IMR-90 (cell line): ENCODE measurements around the gene AP2M1. TPM values are rescaled to one million over a fixed set of nuclear protein-coding genes. Genes with fewer than 3 reads are reported as not detected.

Source experiments
- ATAC-seq: fragments of 200-7000 bp; cut with Tn5 transposase; 2 replicates; pipeline ENCODE4 v1.9.1; 2020; ENCODE audit warnings: low read depth, mild to moderate bottlenecking, moderate library complexity
- BruUV-seq: library from RNA; stranded (reverse); fragments of 400-500 nt; replicated peaks from 2 replicates; lab custom pipeline; 2021; lab: Mats Ljungman, UMichigan
- CTCF ChIA-PET: fragments of 300-600 bp; formaldehyde crosslinking; extraction: SDS; loops from one replicate; lab custom pipeline; 2021; ENCODE audit warnings: antibody characterized with exemption; lab: Yijun Ruan, JAX
- POLR2A ChIA-PET: fragments of 300-600 bp; sonication (Branson Sonifier 250); formaldehyde crosslinking; loops from one replicate; lab custom pipeline; 2022; ENCODE audit warnings: antibody characterized with exemption; ENCODE audit not compliant: unreplicated experiment; lab: Charles Lee
- DNase-seq: peaks from one replicate; pipeline ENCODE4 v3.0.0; 2013
- H2AFZ ChIP-seq: replicated peaks from 2 replicates; pipeline ENCODE3; 2013; ENCODE audit warnings: low read length, mild to moderate bottlenecking; ENCODE audit not compliant: poor library complexity
- H2AK5ac ChIP-seq: 2 replicates; pipeline ENCODE4 v1.6.1; 2013; ENCODE audit warnings: low read depth, low read length, inconsistent platforms
- H2AK9ac ChIP-seq: replicated peaks from 2 replicates; pipeline ENCODE3; 2013; ENCODE audit warnings: mild to moderate bottlenecking, low read depth, low read length, moderate library complexity; ENCODE audit not compliant: poor library complexity
- H2BK120ac ChIP-seq: 2 replicates; pipeline ENCODE4 v1.6.1; 2013; ENCODE audit warnings: low read depth, low read length, inconsistent platforms
- H2BK15ac ChIP-seq: 3 replicates; pipeline ENCODE4 v1.6.1; 2013; ENCODE audit warnings: low read depth, low read length, inconsistent platforms
- H2BK20ac ChIP-seq: 2 replicates; pipeline ENCODE4 v1.6.1; 2013; ENCODE audit warnings: low read depth, mild to moderate bottlenecking, inconsistent platforms, low read length, moderate library complexity
- H2BK5ac ChIP-seq: 2 replicates; pipeline ENCODE4 v1.6.1; 2013; ENCODE audit warnings: mild to moderate bottlenecking, low read depth, low read length, inconsistent platforms; ENCODE audit not compliant: poor library complexity, severe bottlenecking
- H3K14ac ChIP-seq: replicated peaks from 2 replicates; pipeline ENCODE4 v1.6.1; 2013; ENCODE audit warnings: low read depth, low read length, inconsistent platforms
- H3K18ac ChIP-seq: 2 replicates; pipeline ENCODE4 v1.6.1; 2013; ENCODE audit warnings: low read depth, low read length, control low read depth
- H3K23ac ChIP-seq: 2 replicates; pipeline ENCODE4 v1.6.1; 2013; ENCODE audit warnings: low read depth, low read length, inconsistent platforms
- H3K27ac ChIP-seq: 2 replicates; pipeline ENCODE4 v1.5.1; 2013; ENCODE audit warnings: mild to moderate bottlenecking, control low read depth, low read length; ENCODE audit not compliant: insufficient read depth
- H3K27me3 ChIP-seq: 2 replicates; pipeline ENCODE4 v1.6.1; 2013; ENCODE audit warnings: low read length; ENCODE audit not compliant: control insufficient read depth, insufficient read depth
- H3K36me3 ChIP-seq: 2 replicates; pipeline ENCODE4 v1.6.1; 2013; ENCODE audit warnings: low read length, mixed read lengths; ENCODE audit not compliant: control insufficient read depth, insufficient read depth
- H3K4ac ChIP-seq: 2 replicates; pipeline ENCODE4 v1.6.1; 2013; ENCODE audit warnings: low read depth, low read length, inconsistent platforms
- H3K4me1 ChIP-seq: 2 replicates; pipeline ENCODE4 v1.6.1; 2013; ENCODE audit warnings: low read length, mixed read lengths; ENCODE audit not compliant: control insufficient read depth, insufficient read depth
- H3K4me2 ChIP-seq: 2 replicates; pipeline ENCODE4 v1.6.1; 2013; ENCODE audit warnings: low read depth, mild to moderate bottlenecking, control low read depth, low read length, moderate library complexity
- H3K4me3 ChIP-seq: 2 replicates; pipeline ENCODE4 v1.5.1; 2013; ENCODE audit warnings: low read depth, mild to moderate bottlenecking, control low read depth, low read length, moderate library complexity; ENCODE audit not compliant: insufficient read depth
- H3K56ac ChIP-seq: 2 replicates; pipeline ENCODE4 v1.6.1; 2013; ENCODE audit warnings: low read length, inconsistent platforms; ENCODE audit not compliant: insufficient read depth; ENCODE audit errors: extremely low read depth
- H3K79me1 ChIP-seq, 2 experiments: 2 replicates each; pipeline ENCODE4 v1.6.1; 2013; ENCODE audit warnings: low read length in 2 of 2, inconsistent platforms in 1 of 2, low read depth in 1 of 2
- H3K9ac ChIP-seq: 2 replicates; pipeline ENCODE4 v1.6.1; 2013; ENCODE audit warnings: low read depth, low read length, control low read depth
- H3K9me1 ChIP-seq: 2 replicates; pipeline ENCODE4 v1.6.1; 2013; ENCODE audit warnings: low read length, inconsistent platforms; ENCODE audit not compliant: insufficient read depth
- H3K9me3 ChIP-seq: 2 replicates; pipeline ENCODE4 v1.6.1; 2013; ENCODE audit warnings: low read length; ENCODE audit not compliant: control insufficient read depth, insufficient read depth
- H4K20me1 ChIP-seq: 2 replicates; pipeline ENCODE4 v1.6.1; 2013; ENCODE audit warnings: low read length, inconsistent platforms; ENCODE audit not compliant: insufficient read depth
- H4K5ac ChIP-seq: 2 replicates; pipeline ENCODE4 v1.6.1; 2013; ENCODE audit warnings: mild to moderate bottlenecking, low read depth, low read length, control low read depth
- H4K8ac ChIP-seq, 2 experiments: 2 replicates each; pipeline ENCODE4 v1.6.1; 2013; ENCODE audit warnings: low read depth in 2 of 2, low read length in 2 of 2, control low read depth in 1 of 2, inconsistent platforms in 1 of 2
- H4K91ac ChIP-seq: 2 replicates; pipeline ENCODE4 v1.6.1; 2013; ENCODE audit warnings: low read depth, low read length, inconsistent platforms; ENCODE audit not compliant: insufficient read depth
- MXI1 ChIP-seq: IDR thresholded peaks from 2 replicates; pipeline ENCODE4 v1.6.1; 2012; ENCODE audit warnings: low read depth, mild to moderate bottlenecking, low read length, moderate library complexity, borderline replicate concordance
- POLR2A ChIP-seq: IDR thresholded peaks from 2 replicates; pipeline ENCODE4 v1.6.1; 2012; ENCODE audit warnings: mild to moderate bottlenecking, low read depth, low read length
- RAD21 ChIP-seq: IDR thresholded peaks from 2 replicates; pipeline ENCODE4 v1.6.1; 2012; ENCODE audit warnings: low read length, improper control_type of control experiment
- WGBS, 2 experiments: methylation state at CpG; one replicate each; pipeline versions ENCODE4 v1.1.5 to v1.1.7; 2013; ENCODE audit warnings: missing lambda C conversion rate in 2 of 2; ENCODE audit not compliant: insufficient read length in 1 of 2; ENCODE audit errors: extremely low coverage in 2 of 2; 5-methylcytosine and 5-hydroxymethylcytosine counted together
- dilution Hi-C: fragments of 300-500 bp; cut with HindIII; formaldehyde crosslinking; loops from one replicate; pipeline ENCODE4 v1.14.3; 2018; ENCODE audit warnings: low sequenced_read_pairs; ENCODE audit not compliant: unreplicated experiment
- in situ Hi-C: fragments of 300-500 bp; cut with MboI; formaldehyde crosslinking; loops from 3 replicates; pipeline ENCODE4 v1.14.3; 2019; ENCODE audit warnings: low sequenced_read_pairs, inconsistent platforms, mixed read lengths
- intact Hi-C: fragments of 100-400 bp; cut with micrococcal nuclease; formaldehyde crosslinking; loops from 2 replicates; pipeline ENCODE4 v1.10.0; 2022
- polyA plus RNA-seq, 3 experiments: library from polyadenylated mRNA; depleted of rRNA; stranded (reverse); fragments of >200 nt; gene quantifications; 2 replicates each; pipeline ENCODE4 v1.2.3, GENCODE V29; 2012; ENCODE audit warnings: low replicate concordance in 1 of 3
- total RNA-seq: library from RNA; depleted of rRNA; stranded (reverse); fragments of >200 nt; gene quantifications from 2 replicates; pipeline ENCODE4 v1.2.3, GENCODE V29; 2012

Gene AP2M1
- total and polyA plus RNA-seq, 2 of the 4 experiments (the other 2 are of a cell fraction), result 876 to 1,065 TPM

DNA sequence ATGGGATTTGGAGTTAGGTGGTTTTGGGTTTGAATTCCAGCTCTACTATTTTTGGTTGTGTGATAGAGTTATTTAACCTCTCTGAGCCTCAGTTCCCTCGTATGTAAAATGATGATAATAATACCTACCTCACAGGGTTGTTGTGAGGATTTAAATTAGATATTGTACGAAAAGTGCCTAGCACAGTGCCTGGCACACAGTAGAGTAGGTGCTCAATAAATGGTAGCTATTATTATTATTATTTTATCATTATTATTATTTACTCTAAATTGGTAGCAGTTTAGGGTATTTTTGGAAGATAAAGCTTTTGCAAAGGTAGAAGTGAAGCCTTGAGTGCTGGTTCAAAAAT lies 1.3 kb upstream of the AP2M1 start:
- in situ Hi-C loops (no loop called here), intact Hi-C loops (no loop called here), dilution Hi-C loops (no loop called here)
- Histone ChIP-seq H3K14ac (no peak overlapping the region), H3K9me3 (no peaks in the 10 kb centered on the region), H4K91ac (no peak overlapping the region), H4K5ac (no peak overlapping the region), H3K79me1 (peaks cover 15 to 58% of the 10 kb centered on the region in 2 experiments), H2BK120ac (no peak overlapping the region), H3K9me1 (peaks cover 26% of the 10 kb centered on the region), H3K23ac (no peak overlapping the region), H2AFZ (no peak overlapping the region), H2BK20ac (no peak overlapping the region), H3K4me1 (peaks cover 23% of the 10 kb centered on the region), H3K9ac (no peak overlapping the region), H3K4me3 (no peak overlapping the region), H3K4ac (no peak overlapping the region), H3K56ac (no peak overlapping the region), H2BK15ac (no peak overlapping the region), H2BK5ac (no peak overlapping the region), H2AK5ac (no peak overlapping the region), H4K8ac (no peak overlapping the region), H4K20me1 (peaks cover 39% of the 10 kb centered on the region), H3K27me3 (no peaks in the 10 kb centered on the region), H3K36me3 (peaks cover 46% of the 10 kb centered on the region), H3K4me2 (no peak overlapping the region), H3K18ac (no peak overlapping the region), H3K27ac (no peak overlapping the region), H2AK9ac (no peak overlapping the region)
- POLR2A ChIA-PET, result no interaction called here
- ATAC-seq (no peak), DNase-seq (no peak)
- CTCF ChIA-PET, result no interaction called here
- WGBS, 2 experiments, result no CpG with 5 or more reads among the region's 2 CpGs
- TF ChIP-seq POLR2A (no peak), RAD21 (no peak), MXI1 (no peak)
- no TSS peak for BruUV-seq
